ENCODE measurements around the gene GPRIN3. TPM values are rescaled to one million over a fixed set of nuclear protein-coding genes. Genes with fewer than 3 reads are reported as not detected.

The GPRIN3 gene
- total and polyA plus RNA-seq, 5 donors from 2014 or later: 11.7 to 78.9 (median 12.9) TPM

- peaks cover 94% of the 10 kb centered on the region for H3K4me1 ChIP-seq (ENCODE audit: control insufficient read depth, insufficient read depth, low read length, poor library complexity, severe bottlenecking)
- peak overlapping the region; percentile 96 for H3K4me3 ChIP-seq (ENCODE audit: low read depth, low read length)
- H3K4me3 Mint-ChIP-seq: peak overlapping the region; percentile 76 to 89 (median 80)
Measured at GRCh38 chr4:89293299-89293698, 14.3 kb downstream of the GPRIN3 start.

GRCh38 chr4:89290727-89291516 is 16.7 kb downstream of the GPRIN3 start:
- Histone ChIP-seq H3K36me3 (ENCODE audit: control insufficient read depth, insufficient read depth, low read length) (no peaks in the 10 kb centered on the region), H3K4me3 (ENCODE audit: low read depth, low read length) (peak overlapping the region; percentile 96), H3K27ac (ENCODE audit: insufficient read depth, low read length, poor library complexity, severe bottlenecking) (peak overlapping the region; percentile 94), H3K9me3 (ENCODE audit: control insufficient read depth in 2 of 2, low read length in 2 of 2) (no peaks in the 10 kb centered on the region), H3K27me3 (ENCODE audit: control insufficient read depth, insufficient read depth, low read length) (no peaks in the 10 kb centered on the region), H3K4me1 (ENCODE audit: control insufficient read depth, insufficient read depth, low read length, poor library complexity, severe bottlenecking) (peaks cover 94% of the 10 kb centered on the region)
- Mint-ChIP-seq H3K4me1 (peaks cover 48 to 96% (median 85%) of the 10 kb centered on the region in 4 donors), H3K4me3 (peak overlapping the region; percentile 80 to 94 (median 82)), H3K9me3 (peaks cover 0 to 2% (median 0%) of the 10 kb centered on the region in 7 donors), H3K27me3 (no peaks in the 10 kb centered on the region), H3K27ac (peak overlapping the region; percentile 92 to 96 (median 94)), H3K36me3 (peaks cover 5% of the 10 kb centered on the region)
- ATAC-seq (ENCODE audit: low read depth in 2 of 2) (peak; percentile 34 to 35), DNase-seq (peak in 2 of 3 donors; percentile 43 to 56)

More at GRCh38 chr4:89293299-89293698, 14.3 kb downstream of the GPRIN3 start:
- Histone ChIP-seq H3K36me3 (ENCODE audit: control insufficient read depth, insufficient read depth, low read length) (no peaks in the 10 kb centered on the region), H3K27ac (ENCODE audit: insufficient read depth, low read length, poor library complexity, severe bottlenecking) (peak overlapping the region; percentile 94), H3K27me3 (ENCODE audit: control insufficient read depth, insufficient read depth, low read length) (no peaks in the 10 kb centered on the region), H3K9me3 (ENCODE audit: control insufficient read depth in 2 of 2, low read length in 2 of 2) (no peaks in the 10 kb centered on the region)
- Mint-ChIP-seq H3K27me3 (no peaks in the 10 kb centered on the region), H3K27ac (peak overlapping the region; percentile 94 to 97 (median 95)), H3K4me1 (peaks cover 47 to 96% (median 79%) of the 10 kb centered on the region in 4 donors), H3K9me3 (peaks cover 0 to 2% (median 0%) of the 10 kb centered on the region in 7 donors), H3K36me3 (peaks cover 5% of the 10 kb centered on the region)
- no peak for DNase-seq
- no peak for ATAC-seq (ENCODE audit: low read depth in 2 of 2)

DNA sequence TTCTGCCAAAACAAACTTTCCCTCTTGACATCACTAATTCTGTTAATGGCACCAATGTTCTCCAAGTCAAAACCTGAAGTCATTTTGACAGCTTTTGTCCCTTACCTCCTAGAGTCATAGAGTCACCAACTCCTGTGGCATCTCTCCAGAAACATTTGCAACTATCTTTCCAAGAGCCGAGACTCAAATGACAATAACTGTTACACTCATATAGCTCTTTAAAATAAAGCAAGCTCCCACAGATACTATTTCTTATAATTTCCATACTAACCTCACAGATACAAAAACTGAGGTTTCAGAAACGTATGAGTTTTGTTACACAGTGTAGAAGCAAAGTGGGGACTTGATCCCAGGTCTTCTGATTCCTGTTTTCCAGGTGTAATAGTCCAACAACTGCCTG is 18.3 kb downstream of the GPRIN3 start:
- ATAC-seq (ENCODE audit: low read depth in 2 of 2) (no peak), DNase-seq (no peak)
- no peaks in the 10 kb centered on the region for H3K36me3 ChIP-seq (ENCODE audit: control insufficient read depth, insufficient read depth, low read length)
- H3K27ac Mint-ChIP-seq: peak overlapping the region; percentile 92 to 96 (median 94)
- H3K27me3 ChIP-seq (ENCODE audit: control insufficient read depth, insufficient read depth, low read length): no peaks in the 10 kb centered on the region
- peaks cover 93% of the 10 kb centered on the region for H3K4me1 ChIP-seq (ENCODE audit: control insufficient read depth, insufficient read depth, low read length, poor library complexity, severe bottlenecking)
- peak overlapping the region; percentile 80 to 94 (median 82) for H3K4me3 Mint-ChIP-seq
- H3K9me3 Mint-ChIP-seq: peaks cover 0 to 2% (median 0%) of the 10 kb centered on the region in 7 donors
- H3K9me3 ChIP-seq (ENCODE audit: control insufficient read depth in 2 of 2, low read length in 2 of 2): no peaks in the 10 kb centered on the region
- peak overlapping the region; percentile 94 for H3K27ac ChIP-seq (ENCODE audit: insufficient read depth, low read length, poor library complexity, severe bottlenecking)
- peaks cover 37 to 96% (median 86%) of the 10 kb centered on the region in 4 donors for H3K4me1 Mint-ChIP-seq
- peaks cover 5% of the 10 kb centered on the region for H3K36me3 Mint-ChIP-seq
- no peaks in the 10 kb centered on the region for H3K27me3 Mint-ChIP-seq
- peak overlapping the region; percentile 96 for H3K4me3 ChIP-seq (ENCODE audit: low read depth, low read length)

DNA sequence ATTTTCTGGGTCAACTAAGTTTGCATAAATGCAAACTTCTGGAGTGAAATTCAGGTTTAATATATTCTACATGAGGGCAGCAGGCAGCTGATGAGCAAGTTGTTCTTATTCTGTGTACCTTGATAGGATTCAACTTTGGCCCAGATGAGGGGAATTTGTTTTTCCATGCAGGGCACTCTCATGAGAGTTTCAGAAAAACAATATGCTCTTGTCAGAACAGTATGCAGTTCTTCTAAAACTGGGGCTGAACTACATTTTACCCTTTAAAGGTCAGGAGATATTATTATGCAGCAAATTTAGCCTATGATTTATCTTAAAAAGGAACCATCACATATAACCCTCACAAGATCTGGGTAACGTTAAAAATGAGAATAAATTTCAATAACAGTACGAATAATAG is 19.2 kb downstream of the GPRIN3 start:
- Mint-ChIP-seq H3K27ac (peak overlapping the region; percentile 92 to 96 (median 94)), H3K36me3 (peaks cover 4% of the 10 kb centered on the region), H3K27me3 (no peaks in the 10 kb centered on the region), H3K4me1 (peaks cover 41 to 96% (median 86%) of the 10 kb centered on the region in 4 donors), H3K4me3 (peak overlapping the region; percentile 80 to 94 (median 82)), H3K9me3 (peaks cover 0 to 2% (median 0%) of the 10 kb centered on the region in 7 donors)
- Histone ChIP-seq H3K27ac (ENCODE audit: insufficient read depth, low read length, poor library complexity, severe bottlenecking) (peak overlapping the region; percentile 94), H3K36me3 (ENCODE audit: control insufficient read depth, insufficient read depth, low read length) (no peaks in the 10 kb centered on the region), H3K27me3 (ENCODE audit: control insufficient read depth, insufficient read depth, low read length) (no peaks in the 10 kb centered on the region), H3K4me3 (ENCODE audit: low read depth, low read length) (peak overlapping the region; percentile 96), H3K9me3 (ENCODE audit: control insufficient read depth in 2 of 2, low read length in 2 of 2) (no peaks in the 10 kb centered on the region), H3K4me1 (ENCODE audit: control insufficient read depth, insufficient read depth, low read length, poor library complexity, severe bottlenecking) (peaks cover 93% of the 10 kb centered on the region)
- ATAC-seq (ENCODE audit: low read depth in 2 of 2) (no peak), DNase-seq (no peak)

GRCh38 chr4:89287945-89288344 is 19.7 kb downstream of the GPRIN3 start:
- Histone ChIP-seq H3K27me3 (ENCODE audit: control insufficient read depth, insufficient read depth, low read length) (no peaks in the 10 kb centered on the region), H3K4me1 (ENCODE audit: control insufficient read depth, insufficient read depth, low read length, poor library complexity, severe bottlenecking) (peaks cover 93% of the 10 kb centered on the region), H3K4me3 (ENCODE audit: low read depth, low read length) (peak overlapping the region; percentile 96), H3K36me3 (ENCODE audit: control insufficient read depth, insufficient read depth, low read length) (peaks cover 3% of the 10 kb centered on the region), H3K27ac (ENCODE audit: insufficient read depth, low read length, poor library complexity, severe bottlenecking) (peak overlapping the region; percentile 94), H3K9me3 (ENCODE audit: control insufficient read depth in 2 of 2, low read length in 2 of 2) (no peaks in the 10 kb centered on the region)
- Mint-ChIP-seq H3K4me1 (peaks cover 46 to 96% (median 87%) of the 10 kb centered on the region in 4 donors), H3K9me3 (peaks cover 0 to 2% (median 0%) of the 10 kb centered on the region in 7 donors), H3K27me3 (no peaks in the 10 kb centered on the region), H3K4me3 (peak overlapping the region; percentile 80 to 94 (median 82)), H3K36me3 (peaks cover 4% of the 10 kb centered on the region), H3K27ac (peak overlapping the region; percentile 92 to 96 (median 94))
- DNase-seq (no peak), ATAC-seq (ENCODE audit: low read depth in 2 of 2) (no peak)

DNA sequence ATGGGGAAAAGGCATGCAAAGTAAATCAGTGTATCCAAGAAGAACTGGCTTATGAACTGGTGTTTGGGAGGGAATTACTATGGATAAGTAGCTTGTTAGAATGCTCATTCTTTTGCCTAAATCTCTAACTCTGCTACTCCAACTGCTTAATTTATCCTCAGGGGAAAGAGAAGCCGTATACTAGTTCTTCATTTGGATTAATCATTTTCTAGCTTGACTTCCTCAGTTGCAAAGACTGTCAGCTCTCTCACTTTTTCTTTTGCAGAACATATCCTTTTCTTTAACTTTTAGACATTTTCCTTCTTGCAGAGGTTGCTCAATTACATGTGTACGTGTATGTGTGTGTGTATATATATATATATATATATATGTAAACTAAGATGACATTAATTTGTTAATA is 21.9 kb downstream of the GPRIN3 start:
- no peak for DNase-seq
- Histone ChIP-seq H3K27me3 (ENCODE audit: control insufficient read depth, insufficient read depth, low read length) (no peaks in the 10 kb centered on the region), H3K36me3 (ENCODE audit: control insufficient read depth, insufficient read depth, low read length) (peaks cover 4% of the 10 kb centered on the region), H3K27ac (ENCODE audit: insufficient read depth, low read length, poor library complexity, severe bottlenecking) (peak overlapping the region; percentile 94), H3K4me1 (ENCODE audit: control insufficient read depth, insufficient read depth, low read length, poor library complexity, severe bottlenecking) (peaks cover 93% of the 10 kb centered on the region), H3K4me3 (ENCODE audit: low read depth, low read length) (peak overlapping the region; percentile 96), H3K9me3 (ENCODE audit: control insufficient read depth in 2 of 2, low read length in 2 of 2) (no peaks in the 10 kb centered on the region)
- Mint-ChIP-seq H3K4me1 (peaks cover 52 to 93% (median 81%) of the 10 kb centered on the region in 4 donors), H3K9me3 (peaks cover 0 to 2% (median 0%) of the 10 kb centered on the region in 7 donors), H3K4me3 (peak overlapping the region; percentile 66 to 82 (median 70)), H3K27me3 (no peaks in the 10 kb centered on the region), H3K27ac (peak overlapping the region; percentile 32 to 94 (median 89)), H3K36me3 (peaks cover 12% of the 10 kb centered on the region)
- ATAC-seq (ENCODE audit: low read depth in 2 of 2): no peak

DNA sequence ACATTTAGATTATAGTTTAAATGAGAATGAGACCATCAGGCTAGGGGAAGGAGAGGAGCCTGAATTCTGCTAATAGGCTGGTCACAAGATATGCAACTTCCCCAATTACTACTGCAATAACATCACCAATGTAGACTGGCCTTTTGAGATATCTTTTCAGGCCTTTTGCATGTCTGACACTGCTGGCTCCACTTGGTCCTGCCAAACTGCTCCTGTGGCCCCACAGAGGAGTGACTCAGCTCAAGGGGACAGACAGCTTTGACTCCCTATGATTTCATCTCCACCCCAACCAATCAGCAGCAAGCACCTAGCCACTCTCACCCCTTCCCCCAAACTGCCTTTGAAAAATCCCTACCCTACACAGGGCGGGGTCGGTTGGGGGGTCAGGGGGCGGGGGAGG is 22.8 kb downstream of the GPRIN3 start:
- H3K27me3 ChIP-seq (ENCODE audit: control insufficient read depth, insufficient read depth, low read length): no peaks in the 10 kb centered on the region
- ATAC-seq (ENCODE audit: low read depth in 2 of 2) (no peak), DNase-seq (no peak)
- Mint-ChIP-seq H3K4me1 (peaks cover 44 to 84% (median 73%) of the 10 kb centered on the region in 4 donors), H3K9me3 (peaks cover 0 to 2% (median 0%) of the 10 kb centered on the region in 7 donors), H3K36me3 (peaks cover 12% of the 10 kb centered on the region), H3K4me3 (peak overlapping the region in 3 of 4 donors; percentile 79 to 92 (median 81)), H3K27ac (peak overlapping the region; percentile 44 to 97 (median 95)), H3K27me3 (no peaks in the 10 kb centered on the region)
- peak overlapping the region; percentile 75 for H3K4me3 ChIP-seq (ENCODE audit: low read depth, low read length)
- peaks cover 83% of the 10 kb centered on the region for H3K4me1 ChIP-seq (ENCODE audit: control insufficient read depth, insufficient read depth, low read length, poor library complexity, severe bottlenecking)
- H3K9me3 ChIP-seq (ENCODE audit: control insufficient read depth in 2 of 2, low read length in 2 of 2): no peaks in the 10 kb centered on the region
- peak overlapping the region; percentile 94 for H3K27ac ChIP-seq (ENCODE audit: insufficient read depth, low read length, poor library complexity, severe bottlenecking)
- H3K36me3 ChIP-seq (ENCODE audit: control insufficient read depth, insufficient read depth, low read length): peaks cover 4% of the 10 kb centered on the region
